ENCODE data around the gene DLEC1.

- TF ChIP-seq POLR2AphosphoS5 (IDR thresholded peaks at IDR 0.05; ENCODE audit: low read depth, low read length) (no peak), REST (IDR thresholded peaks at IDR 0.05; ENCODE audit: insufficient read depth in 1 of 2, low read depth in 2 of 2, low read length in 2 of 2) (no peak), TAF1 (IDR thresholded peaks at IDR 0.05; ENCODE audit: borderline replicate concordance, insufficient read depth, low read length) (no peak)
Observed at GRCh38 chr3:38136393-38136776, 97.4 kb downstream of the DLEC1 start.

Measured in PFSK-1 (cell line).